DOHH2 (cell line): ENCODE measurements around the gene SUGT1.
"Not testable (repeated sequence)": the region's sequence is repeated elsewhere in the genome, so short reads cannot be mapped to it uniquely, and the experiment has no call there.

Experiments
- H3F3A ChIP-seq: fragments of 200-600 bp; sonication (generic), shearing (Covaris generic); 2 replicates; pipeline ENCODE4 v1.6.0; 2016; ENCODE audit warnings: antibody characterized with exemption, mild to moderate bottlenecking; ENCODE audit not compliant: control insufficient read depth, insufficient read depth
- H3K27ac ChIP-seq: fragments of 200-600 bp; sonication (generic); 2 replicates; pipeline ENCODE4 v1.5.1; 2014; ENCODE audit warnings: low read depth, mild to moderate bottlenecking, low read length, moderate library complexity
- H3K27me3 ChIP-seq: fragments of 200-600 bp; sonication (generic); 2 replicates; pipeline ENCODE4 v1.6.1; 2014; ENCODE audit warnings: mild to moderate bottlenecking, low read length, mixed read lengths; ENCODE audit not compliant: control insufficient read depth
- H3K36me3 ChIP-seq: fragments of 200-600 bp; sonication (generic); 2 replicates; pipeline ENCODE4 v1.6.1; 2014; ENCODE audit warnings: mild to moderate bottlenecking, low read length, moderate library complexity, mixed read lengths; ENCODE audit not compliant: control insufficient read depth
- H3K4me1 ChIP-seq: fragments of 200-600 bp; sonication (generic); 2 replicates; pipeline ENCODE4 v1.6.1; 2014; ENCODE audit warnings: mild to moderate bottlenecking, low read length, mixed read lengths; ENCODE audit not compliant: control insufficient read depth
- H3K4me2 ChIP-seq: fragments of 200-600 bp; sonication (generic); 2 replicates; pipeline ENCODE4 v1.6.0; 2014; ENCODE audit warnings: mild to moderate bottlenecking, low read length, moderate library complexity
- H3K4me3 ChIP-seq: fragments of 200-600 bp; sonication (generic); 2 replicates; pipeline ENCODE4 v1.5.1; 2014; ENCODE audit warnings: mild to moderate bottlenecking, low read length, mixed read lengths
- H3K79me2 ChIP-seq: fragments of 200-600 bp; sonication (generic); 2 replicates; pipeline ENCODE4 v1.6.1; 2014; ENCODE audit warnings: mild to moderate bottlenecking, low read length, mixed read lengths; ENCODE audit not compliant: control insufficient read depth
- H3K9me2 ChIP-seq: fragments of 200-600 bp; sonication (generic); replicated peaks from 2 replicates; pipeline ENCODE4 v1.6.1; 2014; ENCODE audit warnings: mild to moderate bottlenecking, low read length, mixed read lengths; ENCODE audit not compliant: control insufficient read depth
- H3K9me3 ChIP-seq: fragments of 200-600 bp; sonication (generic); 2 replicates; pipeline ENCODE4 v1.6.1; 2014; ENCODE audit warnings: antibody characterized with exemption, low read length, mixed read lengths; ENCODE audit not compliant: control insufficient read depth, insufficient read depth
- H4K20me1 ChIP-seq: fragments of 200-600 bp; sonication (generic); 2 replicates; pipeline ENCODE4 v1.6.0; 2014; ENCODE audit warnings: low read depth, mild to moderate bottlenecking, antibody characterized with exemption, low read length, moderate library complexity; ENCODE audit not compliant: control insufficient read depth, insufficient read depth
- EZH2phosphoT487 ChIP-seq: fragments of 200-600 bp; sonication (generic); IDR thresholded peaks from 2 replicates; pipeline ENCODE4 v1.6.1; 2017; ENCODE audit warnings: borderline replicate concordance, mild to moderate bottlenecking, antibody characterized with exemption, low read length, moderate library complexity, mixed read lengths
- TF ChIP-seq, protein P1 (sequence below): fragments of 200-600 bp; sonication (generic); IDR thresholded peaks from one replicate; pipeline ENCODE4 v1.5.1; 2014; ENCODE audit warnings: antibody characterized with exemption, mild to moderate bottlenecking, low read depth, low read length; ENCODE audit not compliant: poor library complexity, severe bottlenecking

The SUGT1 gene

DNA sequence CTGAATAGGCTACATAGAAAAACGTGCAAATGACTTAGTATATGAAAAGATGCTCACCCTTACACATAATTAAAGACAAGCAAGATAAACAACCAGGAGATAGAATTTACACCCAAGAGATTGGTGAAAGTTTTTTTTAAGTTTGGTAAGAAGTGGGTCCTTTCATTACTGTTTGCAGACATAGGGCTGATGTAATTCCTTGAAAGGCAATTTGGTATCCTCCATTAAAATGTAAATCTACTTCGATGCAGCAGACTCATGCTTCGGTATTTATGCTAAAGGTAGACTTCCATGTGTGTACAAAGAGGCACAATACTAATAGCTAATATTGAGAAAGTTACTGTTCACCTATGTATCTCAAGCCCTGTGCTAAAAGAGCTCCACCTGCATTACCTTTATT is 53.4 kb downstream of the SUGT1 start:
- Histone ChIP-seq H3K9me2 (no peaks in the 10 kb centered on the region), H3K79me2 (no peaks in the 10 kb centered on the region), H3K4me1 (peaks cover 4% of the 10 kb centered on the region; the same call in 1 of the 2 replicates), H3K27ac (no peak overlapping the region), H3K27me3 (no peaks in the 10 kb centered on the region), H3K4me2 (no peak overlapping the region), H3F3A (no peaks in the 10 kb centered on the region), H3K4me3 (no peak overlapping the region), H3K9me3 (no peaks in the 10 kb centered on the region), H4K20me1 (no peaks in the 10 kb centered on the region), H3K36me3 (no peaks in the 10 kb centered on the region)
- TF ChIP-seq EZH2phosphoT487 = no peak
- TF ChIP-seq, protein P1, sequence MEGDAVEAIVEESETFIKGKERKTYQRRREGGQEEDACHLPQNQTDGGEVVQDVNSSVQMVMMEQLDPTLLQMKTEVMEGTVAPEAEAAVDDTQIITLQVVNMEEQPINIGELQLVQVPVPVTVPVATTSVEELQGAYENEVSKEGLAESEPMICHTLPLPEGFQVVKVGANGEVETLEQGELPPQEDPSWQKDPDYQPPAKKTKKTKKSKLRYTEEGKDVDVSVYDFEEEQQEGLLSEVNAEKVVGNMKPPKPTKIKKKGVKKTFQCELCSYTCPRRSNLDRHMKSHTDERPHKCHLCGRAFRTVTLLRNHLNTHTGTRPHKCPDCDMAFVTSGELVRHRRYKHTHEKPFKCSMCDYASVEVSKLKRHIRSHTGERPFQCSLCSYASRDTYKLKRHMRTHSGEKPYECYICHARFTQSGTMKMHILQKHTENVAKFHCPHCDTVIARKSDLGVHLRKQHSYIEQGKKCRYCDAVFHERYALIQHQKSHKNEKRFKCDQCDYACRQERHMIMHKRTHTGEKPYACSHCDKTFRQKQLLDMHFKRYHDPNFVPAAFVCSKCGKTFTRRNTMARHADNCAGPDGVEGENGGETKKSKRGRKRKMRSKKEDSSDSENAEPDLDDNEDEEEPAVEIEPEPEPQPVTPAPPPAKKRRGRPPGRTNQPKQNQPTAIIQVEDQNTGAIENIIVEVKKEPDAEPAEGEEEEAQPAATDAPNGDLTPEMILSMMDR = no peak

DNA sequence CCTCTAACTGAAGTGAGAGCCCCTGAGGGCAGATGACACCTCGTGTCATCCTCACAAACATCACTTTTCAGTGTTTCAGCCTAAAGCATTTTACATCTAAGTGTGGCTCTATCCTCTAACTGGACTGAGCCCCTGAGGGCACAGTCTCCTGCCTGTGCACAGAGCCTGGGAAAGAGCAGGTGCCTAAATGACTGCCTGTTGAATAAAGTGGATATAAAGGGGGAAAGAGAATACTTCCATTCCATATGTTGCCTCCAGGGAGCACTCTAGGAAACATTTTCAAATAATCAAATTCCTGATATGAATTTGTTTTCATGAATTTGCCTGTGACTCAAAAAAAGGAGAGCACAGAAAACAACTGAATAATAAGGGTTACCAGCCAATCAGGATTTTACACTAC is 54.7 kb downstream of the SUGT1 start:
- TF ChIP-seq, protein P1 = no peak
- TF ChIP-seq EZH2phosphoT487 = no peak
- no peaks in the 10 kb centered on the region for H3K79me2 ChIP-seq
- H3K4me2 ChIP-seq = no peak overlapping the region
- H3K27ac ChIP-seq = no peak overlapping the region
- no peaks in the 10 kb centered on the region for H3F3A ChIP-seq
- H3K36me3 ChIP-seq = no peaks in the 10 kb centered on the region
- H3K4me1 ChIP-seq = no peaks in the 10 kb centered on the region
- H3K27me3 ChIP-seq = no peaks in the 10 kb centered on the region
- H4K20me1 ChIP-seq = no peaks in the 10 kb centered on the region
- no peaks in the 10 kb centered on the region for H3K9me2 ChIP-seq
- no peaks in the 10 kb centered on the region for H3K9me3 ChIP-seq
- H3K4me3 ChIP-seq = no peak overlapping the region

DNA sequence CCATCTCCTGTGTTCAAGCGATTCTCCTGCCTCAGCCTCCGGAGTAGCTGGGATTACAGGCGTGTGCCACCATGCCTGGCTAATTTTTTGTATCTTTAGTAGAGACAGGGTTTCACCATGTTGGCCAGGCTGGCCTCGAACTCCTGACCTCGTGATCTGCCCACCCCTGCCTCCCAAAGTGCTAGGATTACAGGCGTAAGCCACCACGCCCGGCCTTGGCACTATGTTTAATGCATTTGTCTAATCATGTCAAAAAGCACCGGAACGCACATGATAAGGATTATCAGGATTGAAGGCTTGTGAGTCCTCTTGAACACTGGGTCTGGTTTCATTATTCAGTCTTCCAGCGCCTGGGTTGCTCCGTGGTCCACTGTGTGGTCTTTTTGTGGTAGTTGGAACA is 55.6 kb downstream of the SUGT1 start:
- not testable (repeated sequence) for H3K36me3 ChIP-seq, H3K9me3 ChIP-seq, H3K4me1 ChIP-seq, H3K4me2 ChIP-seq, H3K27ac ChIP-seq, H3K27me3 ChIP-seq, H3K4me3 ChIP-seq, H3K9me2 ChIP-seq, H3F3A ChIP-seq, H3K79me2 ChIP-seq, H4K20me1 ChIP-seq

- Histone ChIP-seq H3F3A (no peaks in the 10 kb centered on the region), H3K4me3 (no peak overlapping the region), H3K79me2 (no peaks in the 10 kb centered on the region), H3K27ac (no peak overlapping the region), H3K27me3 (no peaks in the 10 kb centered on the region), H4K20me1 (no peaks in the 10 kb centered on the region), H3K9me3 (no peaks in the 10 kb centered on the region), H3K36me3 (no peaks in the 10 kb centered on the region), H3K4me2 (no peak overlapping the region), H3K4me1 (no peaks in the 10 kb centered on the region), H3K9me2 (no peaks in the 10 kb centered on the region)
- TF ChIP-seq, protein P1 = no peak
- no peak for TF ChIP-seq EZH2phosphoT487
Measured at GRCh38 chr13:52711286-52711685, 58.6 kb downstream of the SUGT1 start.
